Measurements from ENCODE around the gene EGR1.

EGR1 gene

DNA sequence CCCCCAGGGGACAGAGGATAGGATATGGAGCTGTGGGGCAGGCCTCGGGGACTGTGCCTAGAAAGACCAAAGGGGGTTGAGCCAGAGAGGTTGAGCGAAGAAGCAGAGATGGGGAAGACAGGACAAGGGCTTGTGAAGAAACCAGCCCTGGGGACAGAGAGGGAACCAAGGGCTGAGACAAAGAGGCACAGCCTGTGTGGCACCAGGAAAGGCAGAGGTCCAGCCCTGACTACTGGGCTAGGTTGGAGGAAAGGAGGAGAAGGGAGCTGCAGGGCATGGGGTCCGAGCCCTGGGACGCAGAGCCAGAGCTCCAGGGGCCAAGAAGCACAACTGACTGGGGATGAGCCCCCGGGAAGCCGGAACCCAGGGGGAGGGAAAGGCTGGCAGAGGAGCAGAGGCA, 17.2 kb upstream of the EGR1 start:
- FAIRE-seq (no peak), DNase-seq (ENCODE audit: insufficient read length, low spot score) (no peak)
- TF ChIP-seq, protein P1, sequence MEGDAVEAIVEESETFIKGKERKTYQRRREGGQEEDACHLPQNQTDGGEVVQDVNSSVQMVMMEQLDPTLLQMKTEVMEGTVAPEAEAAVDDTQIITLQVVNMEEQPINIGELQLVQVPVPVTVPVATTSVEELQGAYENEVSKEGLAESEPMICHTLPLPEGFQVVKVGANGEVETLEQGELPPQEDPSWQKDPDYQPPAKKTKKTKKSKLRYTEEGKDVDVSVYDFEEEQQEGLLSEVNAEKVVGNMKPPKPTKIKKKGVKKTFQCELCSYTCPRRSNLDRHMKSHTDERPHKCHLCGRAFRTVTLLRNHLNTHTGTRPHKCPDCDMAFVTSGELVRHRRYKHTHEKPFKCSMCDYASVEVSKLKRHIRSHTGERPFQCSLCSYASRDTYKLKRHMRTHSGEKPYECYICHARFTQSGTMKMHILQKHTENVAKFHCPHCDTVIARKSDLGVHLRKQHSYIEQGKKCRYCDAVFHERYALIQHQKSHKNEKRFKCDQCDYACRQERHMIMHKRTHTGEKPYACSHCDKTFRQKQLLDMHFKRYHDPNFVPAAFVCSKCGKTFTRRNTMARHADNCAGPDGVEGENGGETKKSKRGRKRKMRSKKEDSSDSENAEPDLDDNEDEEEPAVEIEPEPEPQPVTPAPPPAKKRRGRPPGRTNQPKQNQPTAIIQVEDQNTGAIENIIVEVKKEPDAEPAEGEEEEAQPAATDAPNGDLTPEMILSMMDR (IDR thresholded peaks at IDR 0.05; ENCODE audit: insufficient read depth, missing control alignments): no peak

DNA sequence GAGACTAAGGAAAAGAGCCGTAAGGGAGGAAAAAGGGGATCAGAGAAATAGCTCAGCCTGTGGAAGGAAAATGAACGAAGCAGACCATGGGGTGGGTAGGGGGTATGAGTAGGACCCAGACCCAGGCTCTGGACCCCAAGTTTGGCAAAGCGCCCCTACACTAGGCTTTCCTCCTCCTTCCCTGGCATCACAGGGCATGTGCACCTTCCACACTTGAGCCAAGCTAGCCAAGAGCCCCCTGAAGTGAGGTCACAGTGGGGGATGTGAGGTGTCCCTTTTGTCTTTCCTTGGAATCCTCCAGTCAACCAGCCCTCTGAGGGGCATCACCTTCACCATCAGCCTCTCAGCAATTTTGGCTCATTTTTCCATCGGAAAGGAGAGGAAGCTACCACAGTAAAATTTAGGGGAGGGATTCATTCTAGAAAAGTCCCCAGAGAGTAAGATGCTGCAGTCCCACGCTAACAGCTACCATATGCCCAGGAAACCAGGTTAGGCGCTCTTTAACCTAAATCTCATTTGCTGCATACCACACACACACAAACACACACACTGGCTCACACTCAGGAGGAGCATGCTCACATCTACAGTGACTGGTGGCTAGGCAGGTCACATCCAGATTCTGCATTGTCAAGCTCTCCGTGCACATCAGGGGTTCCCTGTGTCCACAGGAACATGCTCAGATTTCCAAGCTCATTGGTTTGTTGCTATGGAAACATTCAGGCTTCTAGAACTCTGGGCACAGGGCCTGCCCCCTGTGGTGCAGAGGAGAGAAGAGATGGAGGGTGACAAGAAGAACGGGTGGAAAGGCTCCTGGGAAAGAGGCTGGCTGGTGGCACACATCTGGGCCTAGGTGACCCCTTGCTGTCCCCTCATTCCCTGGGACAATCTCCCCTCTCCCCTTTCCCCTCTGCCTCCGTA, 16.5 kb upstream of the EGR1 start:
- DNase-seq (ENCODE audit: insufficient read length, low spot score) (no peak), FAIRE-seq (no peak)
- TF ChIP-seq, protein P1 (IDR thresholded peaks at IDR 0.05; ENCODE audit: insufficient read depth, missing control alignments): no peak

DNA sequence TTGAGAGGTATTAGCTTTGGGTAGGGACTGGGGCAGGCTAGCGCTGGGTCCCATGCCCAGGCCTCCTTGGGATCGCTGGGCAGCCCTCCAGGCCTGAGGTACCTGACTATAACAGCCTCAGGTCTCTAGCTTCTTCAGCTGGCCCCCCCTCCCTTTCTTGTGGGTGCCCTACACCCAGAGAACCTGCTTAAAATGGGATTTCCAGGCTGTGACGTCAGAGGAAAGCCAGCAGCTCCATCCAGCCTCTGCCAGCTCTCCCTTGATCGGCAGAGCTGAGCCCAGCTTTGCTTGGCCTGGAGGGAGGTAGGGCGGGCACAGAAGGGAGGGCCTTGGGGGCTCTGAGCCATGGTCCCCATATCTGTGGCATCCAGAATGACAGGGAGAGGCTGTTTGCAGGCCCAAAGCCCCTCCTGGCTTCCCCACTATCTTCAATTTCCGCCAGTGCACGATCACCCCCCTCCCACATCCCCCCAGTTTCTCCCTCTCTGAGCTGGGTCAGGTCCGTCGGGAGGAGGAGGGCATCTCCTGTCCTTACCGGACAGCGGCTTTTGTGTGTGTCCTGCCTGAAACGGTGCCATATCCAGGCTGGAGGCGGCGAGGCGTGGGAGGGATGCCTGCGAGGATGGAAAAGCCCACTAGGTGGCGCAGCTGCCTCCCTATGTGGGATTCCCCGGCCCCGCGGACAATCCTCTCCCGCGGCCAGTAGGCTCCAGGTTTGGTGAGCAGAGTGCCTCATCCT, 15.6 kb upstream of the EGR1 start:
- TF ChIP-seq, protein P1 (IDR thresholded peaks at IDR 0.05; ENCODE audit: insufficient read depth, missing control alignments): peak; percentile 87
- DNase-seq (ENCODE audit: insufficient read length, low spot score): peak; percentile 98
- FAIRE-seq: no peak

DNA sequence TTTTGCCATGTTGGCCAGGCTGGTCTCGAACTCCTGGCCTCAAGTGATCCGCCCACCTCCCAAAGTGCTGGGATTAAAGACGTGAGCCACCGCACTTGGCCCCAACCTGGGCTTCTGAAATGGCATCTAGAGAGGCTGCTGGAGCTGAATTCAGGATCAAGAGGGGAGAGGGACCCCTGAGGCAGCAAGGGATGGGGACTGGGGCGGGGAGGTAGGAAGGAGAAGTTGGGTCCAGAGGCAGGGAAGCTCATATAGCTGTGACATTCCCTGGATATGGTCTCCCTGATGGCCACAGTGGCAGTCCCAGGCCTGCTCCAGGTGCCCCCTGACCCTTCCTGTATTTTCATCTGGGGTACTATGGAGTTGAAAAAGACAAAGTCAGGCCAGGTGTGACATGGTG, 14.3 kb upstream of the EGR1 start:
- TF ChIP-seq, protein P1 (IDR thresholded peaks at IDR 0.05; ENCODE audit: insufficient read depth, missing control alignments): no peak
- DNase-seq (ENCODE audit: insufficient read length, low spot score) (no peak), FAIRE-seq (no peak)

- TF ChIP-seq, protein P1 (IDR thresholded peaks at IDR 0.05; ENCODE audit: insufficient read depth, missing control alignments): no peak
- DNase-seq (ENCODE audit: insufficient read length, low spot score) (no peak), FAIRE-seq (no peak)
Observed at GRCh38 chr5:138452720-138453119, 12.6 kb upstream of the EGR1 start.

GRCh38 chr5:138453590-138453989, 11.7 kb upstream of the EGR1 start:
- FAIRE-seq: no peak

More at GRCh38 chr5:138453590-138453989, 11.7 kb upstream of the EGR1 start:
- DNase-seq (ENCODE audit: insufficient read length, low spot score): no peak
- TF ChIP-seq, protein P1 (IDR thresholded peaks at IDR 0.05; ENCODE audit: insufficient read depth, missing control alignments): no peak

Measured in D721Med (cell line).